ENCODE measurements around the gene NDFIP2. TPM values are rescaled to one million over a fixed set of nuclear protein-coding genes. Genes with fewer than 3 reads are reported as not detected.

NDFIP2 gene
- polyA plus RNA-seq, 2 of the 4 experiments (the other 2 are of a cell fraction): 23.2 to 39.9 TPM

DNA sequence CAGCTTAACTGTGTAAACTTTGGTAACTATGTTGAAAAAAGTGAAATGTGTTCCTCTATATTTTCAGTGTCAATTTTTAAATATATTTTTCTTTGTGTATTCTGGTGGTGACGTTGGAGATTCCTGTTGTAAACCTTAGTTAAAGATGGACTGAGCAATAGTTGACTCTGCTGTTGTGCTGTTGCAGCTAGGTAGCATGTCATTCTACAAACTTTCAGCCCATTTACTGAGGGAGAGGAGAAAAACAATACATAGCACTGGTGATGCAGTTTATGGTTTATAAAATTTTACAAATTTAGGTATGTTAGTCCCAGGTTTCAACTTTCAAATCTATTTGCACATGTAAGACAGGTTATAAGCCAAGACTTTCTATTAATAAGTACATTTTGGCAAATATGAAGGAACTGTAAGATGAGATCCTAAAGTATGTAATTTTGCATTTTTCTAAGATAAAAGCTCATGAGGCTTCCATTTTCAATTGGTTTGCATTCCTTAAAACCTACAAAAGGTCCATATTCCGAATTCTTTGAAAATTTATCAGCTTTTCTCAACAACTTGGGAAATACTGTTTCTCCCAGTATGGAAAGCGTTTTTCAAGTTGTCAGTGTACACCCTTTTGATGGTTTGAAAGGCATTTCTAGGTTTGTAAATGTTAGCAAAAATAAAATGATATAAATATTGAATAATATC, 1.5 kb downstream of the NDFIP2 start:
- ChIA-PET POLR2A (no interaction called here), CTCF (interaction anchor here (4.3 kb wide), 1 partner anchor 58 kb away, joined by 17 read pairs; no protein-coding TSS in a partner anchor)
- 55% methylated on average over 3 of the region's 3 CpGs for WGBS (ENCODE audit: missing lambda C conversion rate)
- FAIRE-seq (no peak), ATAC-seq (no peak), DNase-seq (ENCODE audit: low read depth in 1 of 2, low spot score in 1 of 2) (no peak)
- TF ChIP-seq, protein P1, sequence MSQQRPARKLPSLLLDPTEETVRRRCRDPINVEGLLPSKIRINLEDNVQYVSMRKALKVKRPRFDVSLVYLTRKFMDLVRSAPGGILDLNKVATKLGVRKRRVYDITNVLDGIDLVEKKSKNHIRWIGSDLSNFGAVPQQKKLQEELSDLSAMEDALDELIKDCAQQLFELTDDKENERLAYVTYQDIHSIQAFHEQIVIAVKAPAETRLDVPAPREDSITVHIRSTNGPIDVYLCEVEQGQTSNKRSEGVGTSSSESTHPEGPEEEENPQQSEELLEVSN (IDR thresholded peaks at IDR 0.05; ENCODE audit: borderline replicate concordance, low read depth): no peak
- TF ChIP-seq, protein P2, sequence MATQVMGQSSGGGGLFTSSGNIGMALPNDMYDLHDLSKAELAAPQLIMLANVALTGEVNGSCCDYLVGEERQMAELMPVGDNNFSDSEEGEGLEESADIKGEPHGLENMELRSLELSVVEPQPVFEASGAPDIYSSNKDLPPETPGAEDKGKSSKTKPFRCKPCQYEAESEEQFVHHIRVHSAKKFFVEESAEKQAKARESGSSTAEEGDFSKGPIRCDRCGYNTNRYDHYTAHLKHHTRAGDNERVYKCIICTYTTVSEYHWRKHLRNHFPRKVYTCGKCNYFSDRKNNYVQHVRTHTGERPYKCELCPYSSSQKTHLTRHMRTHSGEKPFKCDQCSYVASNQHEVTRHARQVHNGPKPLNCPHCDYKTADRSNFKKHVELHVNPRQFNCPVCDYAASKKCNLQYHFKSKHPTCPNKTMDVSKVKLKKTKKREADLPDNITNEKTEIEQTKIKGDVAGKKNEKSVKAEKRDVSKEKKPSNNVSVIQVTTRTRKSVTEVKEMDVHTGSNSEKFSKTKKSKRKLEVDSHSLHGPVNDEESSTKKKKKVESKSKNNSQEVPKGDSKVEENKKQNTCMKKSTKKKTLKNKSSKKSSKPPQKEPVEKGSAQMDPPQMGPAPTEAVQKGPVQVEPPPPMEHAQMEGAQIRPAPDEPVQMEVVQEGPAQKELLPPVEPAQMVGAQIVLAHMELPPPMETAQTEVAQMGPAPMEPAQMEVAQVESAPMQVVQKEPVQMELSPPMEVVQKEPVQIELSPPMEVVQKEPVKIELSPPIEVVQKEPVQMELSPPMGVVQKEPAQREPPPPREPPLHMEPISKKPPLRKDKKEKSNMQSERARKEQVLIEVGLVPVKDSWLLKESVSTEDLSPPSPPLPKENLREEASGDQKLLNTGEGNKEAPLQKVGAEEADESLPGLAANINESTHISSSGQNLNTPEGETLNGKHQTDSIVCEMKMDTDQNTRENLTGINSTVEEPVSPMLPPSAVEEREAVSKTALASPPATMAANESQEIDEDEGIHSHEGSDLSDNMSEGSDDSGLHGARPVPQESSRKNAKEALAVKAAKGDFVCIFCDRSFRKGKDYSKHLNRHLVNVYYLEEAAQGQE (IDR thresholded peaks at IDR 0.05): no peak
- TF ChIP-seq PHF8 (IDR thresholded peaks at IDR 0.05; ENCODE audit: borderline replicate concordance, low read depth) (no peak), KDM5A (IDR thresholded peaks at IDR 0.05) (no peak)
- Histone ChIP-seq H3K27ac (no peak overlapping the region), H3K4me1 (peaks cover 48% of the 10 kb centered on the region), H3K4me3 (peak overlapping the region; percentile 69), H3K4me2 (peak overlapping the region; percentile 75), H3K9me3 (no peaks in the 10 kb centered on the region)

- POLR2A ChIA-PET: no interaction called here
- H3K4me2 ChIP-seq: peak overlapping the region; percentile 75
- no peak overlapping the region for H3K4me3 ChIP-seq
- TF ChIP-seq HOXA7 (CRISPR knock-in tag; IDR thresholded peaks at IDR 0.05) (no peak), RNF2 (IDR thresholded peaks at IDR 0.05; ENCODE audit: borderline replicate concordance, low read depth) (no peak), EP300 (IDR thresholded peaks at IDR 0.05) (no peak), MAFK (IDR thresholded peaks at IDR 0.05; ENCODE audit: partially characterized antibody) (peak; percentile 93), TP53 (CRISPR knock-in tag; IDR thresholded peaks at IDR 0.05) (no peak)
- TF ChIP-seq, protein P1 (IDR thresholded peaks at IDR 0.05; ENCODE audit: borderline replicate concordance, low read depth): no peak
- H3K9me3 ChIP-seq: no peaks in the 10 kb centered on the region
- CTCF ChIA-PET: interaction anchor here (1.2 to 4.3 kb wide), 2 partner anchors 55 to 59 kb away, joined by 3 to 17 read pairs; no protein-coding TSS in a partner anchor
- FAIRE-seq (no peak), DNase-seq (ENCODE audit: low read depth in 1 of 2, low spot score in 1 of 2) (no peak), ATAC-seq (no peak)
- WGBS (ENCODE audit: missing lambda C conversion rate): 50% methylated on average over 4 of the region's 4 CpGs
- H3K4me1 ChIP-seq: peaks cover 51% of the 10 kb centered on the region
- H3K27ac ChIP-seq: no peak overlapping the region
Measured at GRCh38 chr13:79483086-79483706, 2.2 kb downstream of the NDFIP2 start.

DNA sequence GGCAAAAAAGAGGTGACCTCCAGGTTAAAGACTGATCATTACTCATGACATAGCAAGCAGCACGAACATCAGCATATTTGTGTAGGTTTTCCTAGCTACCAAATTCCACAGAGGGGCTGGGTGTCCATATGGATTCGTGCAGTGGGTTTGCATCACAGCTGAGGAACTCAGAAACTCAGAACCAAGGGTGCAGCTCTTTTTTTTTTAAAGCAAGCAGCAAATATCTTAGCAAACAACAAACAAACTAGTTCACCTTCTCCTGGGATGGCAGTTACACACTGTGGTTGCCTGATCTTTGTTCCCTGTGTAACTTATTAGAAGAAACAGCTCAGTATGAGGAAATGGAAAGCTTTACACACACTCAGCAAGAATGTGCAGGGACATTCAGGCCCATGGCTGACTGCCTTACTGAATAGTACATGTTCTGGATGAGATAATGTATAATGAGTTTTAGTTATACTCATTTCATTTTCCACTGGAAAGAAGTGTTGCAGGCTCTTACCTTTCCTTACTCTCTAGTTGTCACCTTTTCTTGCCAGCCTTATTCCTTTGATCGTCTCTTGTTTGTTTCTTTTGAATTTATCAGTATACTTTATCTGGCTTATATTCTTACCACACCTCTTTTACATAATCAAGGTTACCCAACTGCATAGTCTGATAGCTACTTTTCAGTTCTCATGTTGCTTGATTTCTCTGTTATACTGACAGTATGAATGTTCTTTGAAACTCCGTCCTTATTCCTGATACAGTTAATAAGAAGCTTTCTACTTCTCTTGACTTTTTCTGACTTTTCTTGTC, 4.3 kb downstream of the NDFIP2 start:
- ATAC-seq (peak; percentile 54 to 74), FAIRE-seq (no peak), DNase-seq (ENCODE audit: low read depth in 1 of 2, low spot score in 1 of 2) (peak; percentile 17 to 87)
- Histone ChIP-seq H3K4me2 (peak overlapping the region; percentile 75), H3K4me1 (peaks cover 51% of the 10 kb centered on the region), H3K9me3 (no peaks in the 10 kb centered on the region), H3K4me3 (0 out of 3 replicates have a peak overlapping the region, but pooled peaks have one; percentile 12), H3K27ac (peak overlapping the region; percentile 66 to 70; a peak in 5 of 6 replicates)
- WGBS (ENCODE audit: missing lambda C conversion rate): 24% methylated on average over 4 of the region's 4 CpGs
- TF ChIP-seq SREBF2 (IDR thresholded peaks at IDR 0.05) (no peak), MAFK (IDR thresholded peaks at IDR 0.05; ENCODE audit: partially characterized antibody) (peak; percentile 82), FOSL2 (IDR thresholded peaks at IDR 0.05) (no peak), FOSL2 (CRISPR knock-in tag; IDR thresholded peaks at IDR 0.05) (peak; percentile 54), GATA3 (IDR thresholded peaks at IDR 0.05; ENCODE audit: borderline replicate concordance) (peak; percentile 18; the same call in 1 of the 2 replicates), MYC (IDR thresholded peaks at IDR 0.05; ENCODE audit: borderline replicate concordance, low read length) (no peak), ZNF302 (CRISPR knock-in tag; IDR thresholded peaks at IDR 0.05) (no peak), SMC3 (IDR thresholded peaks at IDR 0.05) (no peak)
- ChIA-PET CTCF (interaction anchor here (1.0 kb wide), 1 partner anchor 56 kb away, joined by 3 read pairs; no protein-coding TSS in a partner anchor), POLR2A (no interaction called here)

Data from A549 (cell line).